GM13976 (cell line): ENCODE results near the gene AFDN.

Experiments
- DNase-seq: peaks from one replicate; pipeline ENCODE4 v3.0.0; 2012; ENCODE audit warnings: low spot score
- CTCF ChIP-seq: IDR thresholded peaks from 2 replicates; pipeline ENCODE4 v1.5.1; 2012; ENCODE audit warnings: borderline replicate concordance, mild to moderate bottlenecking; ENCODE audit not compliant: insufficient read depth; ENCODE audit errors: extremely low read depth, missing control alignments, control extremely low read depth
- in situ Hi-C: fragments of 300-500 bp; cut with MboI; formaldehyde crosslinking; loops from one replicate; pipeline ENCODE4 v1.12.0; 2022; ENCODE audit warnings: low sequenced_read_pairs, mixed read lengths, inconsistent platforms; ENCODE audit not compliant: unreplicated experiment

AFDN gene

GRCh38 chr6:167807200-167807599 lies 19.5 kb upstream of the AFDN start:
- in situ Hi-C loops: no loop called here
- no peak for DNase-seq
- TF ChIP-seq CTCF: no peak

GRCh38 chr6:167807756-167808155 lies 19.0 kb upstream of the AFDN start:
- DNase-seq: no peak
- no peak for TF ChIP-seq CTCF
- in situ Hi-C loops: no loop called here

- no peak for DNase-seq
- no peak for TF ChIP-seq CTCF
- in situ Hi-C loops: no loop called here
Measured at GRCh38 chr6:167811040-167811439, 15.7 kb upstream of the AFDN start.

GRCh38 chr6:167811442-167812087 lies 15.1 kb upstream of the AFDN start:
- no peak for DNase-seq
- in situ Hi-C loops: no loop called here

GRCh38 chr6:167812088-167812487 lies 14.6 kb upstream of the AFDN start:
- in situ Hi-C loops: no loop called here
- TF ChIP-seq CTCF: no peak
- no peak for DNase-seq

More at GRCh38 chr6:167811442-167812087, 15.1 kb upstream of the AFDN start:
- TF ChIP-seq CTCF: no peak

- no peak for TF ChIP-seq CTCF
- peak; percentile 37 for DNase-seq
- in situ Hi-C loops: no loop called here
Measured at GRCh38 chr6:167815296-167815980, 11.3 kb upstream of the AFDN start.

GRCh38 chr6:167817016-167817415 lies 9.7 kb upstream of the AFDN start:
- in situ Hi-C loops: no loop called here
- no peak for DNase-seq
- no peak for TF ChIP-seq CTCF
